ENCODE measurements around the gene KRT37. TPM values are rescaled to one million over a fixed set of nuclear protein-coding genes. Genes with fewer than 3 reads are reported as not detected.

The KRT37 gene
- total RNA-seq, 2 donors from 2014 or later, result not detected

DNA sequence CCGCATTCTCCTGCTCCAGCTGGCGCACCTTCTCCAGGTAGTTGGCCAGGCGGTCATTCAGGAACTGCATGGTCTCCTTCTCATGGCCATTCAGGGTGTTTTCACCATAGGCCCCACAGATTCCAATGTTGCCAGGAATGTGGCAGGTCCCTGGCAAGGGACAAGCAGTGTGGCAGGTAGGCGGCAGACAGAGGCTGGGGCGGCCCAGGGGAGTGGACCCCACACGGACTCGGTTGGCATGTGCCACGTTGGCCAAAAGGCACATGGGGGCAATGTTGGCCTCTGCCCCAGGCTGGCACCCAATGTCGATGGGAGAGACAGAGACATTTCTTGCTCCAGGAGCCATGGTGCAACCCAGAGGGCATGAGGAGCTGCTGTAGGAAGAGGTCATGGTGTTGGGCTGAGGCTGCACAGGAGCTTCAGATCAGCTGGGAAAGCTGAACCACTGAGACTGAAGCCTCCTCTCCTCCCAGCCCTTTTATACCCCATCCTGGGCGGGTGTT lies 16.2 kb upstream of the KRT37 start, which contains the start of gene KRT38:
Gene KRT38, minus strand, starts transcription at position 453 of the 503 bp plus-strand sequence. Its CDS starts 62 bp downstream, at position 391.
- Histone ChIP-seq H3K9me3 (no peaks in the 10 kb centered on the region), H3K36me3 (no peaks in the 10 kb centered on the region), H3K4me1 (replicated peaks) (no peaks in the 10 kb centered on the region), H3K4me3 (no peak within 1 kb of the TSS), H3K27me3 (replicated peaks; ENCODE audit: insufficient read depth) (no peaks in the 10 kb centered on the region), H3K27ac (no peak within 1 kb of the TSS)
- intact Hi-C loops (cut with DNase I), result no loop called here
- no peak for DNase-seq (ENCODE audit: low spot score)
- TF ChIP-seq POLR2A (IDR thresholded peaks at IDR 0.05) (no peak), POLR2AphosphoS5 (IDR thresholded peaks at IDR 0.05) (no peak)
- TF ChIP-seq, protein P1, sequence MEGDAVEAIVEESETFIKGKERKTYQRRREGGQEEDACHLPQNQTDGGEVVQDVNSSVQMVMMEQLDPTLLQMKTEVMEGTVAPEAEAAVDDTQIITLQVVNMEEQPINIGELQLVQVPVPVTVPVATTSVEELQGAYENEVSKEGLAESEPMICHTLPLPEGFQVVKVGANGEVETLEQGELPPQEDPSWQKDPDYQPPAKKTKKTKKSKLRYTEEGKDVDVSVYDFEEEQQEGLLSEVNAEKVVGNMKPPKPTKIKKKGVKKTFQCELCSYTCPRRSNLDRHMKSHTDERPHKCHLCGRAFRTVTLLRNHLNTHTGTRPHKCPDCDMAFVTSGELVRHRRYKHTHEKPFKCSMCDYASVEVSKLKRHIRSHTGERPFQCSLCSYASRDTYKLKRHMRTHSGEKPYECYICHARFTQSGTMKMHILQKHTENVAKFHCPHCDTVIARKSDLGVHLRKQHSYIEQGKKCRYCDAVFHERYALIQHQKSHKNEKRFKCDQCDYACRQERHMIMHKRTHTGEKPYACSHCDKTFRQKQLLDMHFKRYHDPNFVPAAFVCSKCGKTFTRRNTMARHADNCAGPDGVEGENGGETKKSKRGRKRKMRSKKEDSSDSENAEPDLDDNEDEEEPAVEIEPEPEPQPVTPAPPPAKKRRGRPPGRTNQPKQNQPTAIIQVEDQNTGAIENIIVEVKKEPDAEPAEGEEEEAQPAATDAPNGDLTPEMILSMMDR (IDR thresholded peaks at IDR 0.05), result no peak
- 95% methylated on average over 10 of the region's 10 CpGs for WGBS

DNA sequence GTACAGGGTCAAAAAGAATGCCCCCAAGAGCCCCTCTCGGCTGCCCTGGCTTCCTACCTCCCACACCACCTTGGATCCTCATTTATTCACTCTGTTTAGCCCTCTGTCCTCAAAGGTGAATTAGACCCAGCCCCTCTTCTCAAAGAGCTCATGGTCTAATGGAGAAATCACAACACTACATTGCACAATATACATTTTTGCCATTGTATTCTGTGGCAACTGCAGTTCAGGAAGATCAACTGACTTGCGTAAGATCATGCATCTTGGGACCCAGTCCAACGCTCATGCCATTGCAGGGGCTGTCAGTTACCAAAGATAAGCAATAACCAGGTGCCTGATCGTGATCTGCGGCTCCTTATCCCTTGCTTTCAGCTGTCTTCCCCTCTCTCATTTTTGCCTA lies 15.0 kb upstream of the KRT37 start:
- 74% methylated on average over 5 of the region's 5 CpGs for WGBS
- Histone ChIP-seq H3K27me3 (replicated peaks; ENCODE audit: insufficient read depth) (no peaks in the 10 kb centered on the region), H3K27ac (no peak overlapping the region), H3K9me3 (no peaks in the 10 kb centered on the region), H3K36me3 (no peaks in the 10 kb centered on the region), H3K4me1 (replicated peaks) (no peaks in the 10 kb centered on the region), H3K4me3 (no peak overlapping the region)
- no peak for TF ChIP-seq POLR2A (IDR thresholded peaks at IDR 0.05)
- TF ChIP-seq, protein P1 (IDR thresholded peaks at IDR 0.05), result no peak
- TF ChIP-seq POLR2AphosphoS5 (IDR thresholded peaks at IDR 0.05), result no peak
- DNase-seq (ENCODE audit: low spot score), result no peak
- intact Hi-C loops (cut with DNase I), result no loop called here

DNA sequence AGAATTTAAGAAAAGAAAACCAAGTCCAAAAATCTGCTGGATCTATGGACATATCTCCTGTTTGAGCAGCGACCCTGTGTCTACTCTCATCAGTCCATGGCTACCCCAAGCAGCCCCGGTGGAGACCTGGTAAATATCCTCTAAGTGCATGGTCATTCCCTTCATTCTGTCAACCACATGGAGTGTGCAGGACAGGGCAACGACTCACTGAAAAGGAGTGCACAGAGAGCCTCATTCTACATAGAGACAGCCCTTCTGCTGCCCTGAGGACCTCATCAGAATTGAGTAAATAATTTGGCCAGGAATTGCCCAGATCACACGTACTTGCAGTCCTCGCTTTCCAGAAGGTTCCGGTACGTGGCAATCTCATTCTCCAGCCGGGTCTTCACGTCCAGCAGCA lies 13.4 kb upstream of the KRT37 start:
- 87% methylated on average over 9 of the region's 9 CpGs for WGBS
- TF ChIP-seq POLR2AphosphoS5 (IDR thresholded peaks at IDR 0.05) (no peak), POLR2A (IDR thresholded peaks at IDR 0.05) (no peak)
- TF ChIP-seq, protein P1 (IDR thresholded peaks at IDR 0.05), result no peak
- H3K4me1 ChIP-seq (replicated peaks), result no peaks in the 10 kb centered on the region
- no peaks in the 10 kb centered on the region for H3K36me3 ChIP-seq
- H3K9me3 ChIP-seq, result no peaks in the 10 kb centered on the region
- DNase-seq (ENCODE audit: low spot score), result no peak
- intact Hi-C loops (cut with DNase I), result no loop called here
- H3K4me3 ChIP-seq, result no peak overlapping the region
- no peaks in the 10 kb centered on the region for H3K27me3 ChIP-seq (replicated peaks; ENCODE audit: insufficient read depth)
- H3K27ac ChIP-seq, result no peak overlapping the region

DNA sequence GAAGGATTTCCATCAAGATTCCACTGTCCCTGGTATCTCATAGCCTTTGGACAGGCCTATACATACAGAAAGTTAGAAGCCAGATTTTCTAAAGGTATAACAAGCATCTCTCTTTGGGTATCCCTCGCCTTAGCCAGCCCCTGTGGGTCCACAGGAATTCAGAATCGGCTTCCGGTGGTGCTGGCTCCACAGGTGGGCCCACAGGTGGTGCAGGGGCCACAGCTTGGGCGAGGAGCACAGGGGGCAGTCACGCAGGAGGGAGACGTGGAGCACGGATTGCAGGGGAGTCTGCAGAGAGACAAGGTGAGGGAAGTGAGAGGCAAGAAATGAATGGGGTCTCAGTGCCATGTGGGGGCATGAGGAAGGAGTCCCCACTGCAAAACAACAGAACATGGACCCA lies 12.9 kb upstream of the KRT37 start:
- 98% methylated on average over 7 of the region's 7 CpGs for WGBS
- no peak for DNase-seq (ENCODE audit: low spot score)
- Histone ChIP-seq H3K4me1 (replicated peaks) (no peaks in the 10 kb centered on the region), H3K4me3 (no peak overlapping the region), H3K9me3 (no peaks in the 10 kb centered on the region), H3K27me3 (replicated peaks; ENCODE audit: insufficient read depth) (no peaks in the 10 kb centered on the region), H3K36me3 (no peaks in the 10 kb centered on the region), H3K27ac (no peak overlapping the region)
- intact Hi-C loops (cut with DNase I), result no loop called here
- TF ChIP-seq POLR2AphosphoS5 (IDR thresholded peaks at IDR 0.05) (no peak), POLR2A (IDR thresholded peaks at IDR 0.05) (no peak)
- TF ChIP-seq, protein P1 (IDR thresholded peaks at IDR 0.05), result no peak

DNA sequence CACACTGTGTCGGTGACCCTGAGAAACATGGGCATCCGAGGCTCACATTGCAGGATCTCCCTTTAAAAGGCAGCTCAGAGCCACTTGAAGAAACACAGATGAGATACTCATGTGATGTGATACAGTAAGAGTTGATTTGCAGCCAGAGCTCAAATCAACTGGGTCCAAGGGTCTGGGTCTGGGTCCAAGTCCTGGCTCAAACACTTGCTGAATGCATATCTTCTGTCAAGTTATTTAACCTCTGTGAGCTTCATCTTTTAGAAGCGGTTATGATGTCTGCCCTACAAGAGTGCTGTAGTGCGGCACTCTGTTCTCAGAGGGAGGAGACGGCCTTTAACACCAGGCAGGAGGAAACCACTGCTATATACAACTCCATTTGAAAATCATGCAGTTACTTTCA lies 10.0 kb upstream of the KRT37 start:
- 62% methylated on average over 5 of the region's 5 CpGs for WGBS
- intact Hi-C loops (cut with DNase I), result no loop called here
- TF ChIP-seq POLR2AphosphoS5 (IDR thresholded peaks at IDR 0.05) (no peak), POLR2A (IDR thresholded peaks at IDR 0.05) (no peak)
- TF ChIP-seq, protein P1 (IDR thresholded peaks at IDR 0.05), result no peak
- Histone ChIP-seq H3K4me1 (replicated peaks) (no peaks in the 10 kb centered on the region), H3K4me3 (no peak overlapping the region), H3K36me3 (no peaks in the 10 kb centered on the region), H3K9me3 (no peaks in the 10 kb centered on the region), H3K27me3 (replicated peaks; ENCODE audit: insufficient read depth) (no peaks in the 10 kb centered on the region), H3K27ac (no peak overlapping the region)
- no peak for DNase-seq (ENCODE audit: low spot score)

All from prostate gland (tissue), 2 donors.